ENCODE data around the gene GNPAT. TPM values are rescaled to one million over a fixed set of nuclear protein-coding genes. Genes with fewer than 3 reads are reported as not detected.

The GNPAT gene
- total and polyA plus RNA-seq, 4 donors: 14.7 to 32.0 (median 22.7) TPM

GRCh38 chr1:231274119-231274825 lies 33.3 kb downstream of the GNPAT start:
- Histone ChIP-seq H3K27ac (ENCODE audit: low read depth in 1 of 2, low read length in 2 of 2) (no peak overlapping the region), H3K4me1 (ENCODE audit: control insufficient read depth in 4 of 4, insufficient read depth in 4 of 4, low read length in 3 of 4) (no peaks in the 10 kb centered on the region), H3K9ac (ENCODE audit: low read depth in 1 of 2, low read length in 2 of 2) (no peak overlapping the region), H3K27me3 (ENCODE audit: control insufficient read depth in 4 of 4, insufficient read depth in 4 of 4, low read length in 3 of 4) (no peaks in the 10 kb centered on the region), H3K9me3 (ENCODE audit: control insufficient read depth in 4 of 4, low read length in 3 of 4) (no peaks in the 10 kb centered on the region), H3K36me3 (ENCODE audit: control insufficient read depth in 4 of 4, insufficient read depth in 3 of 4, low read depth in 1 of 4, low read length in 3 of 4) (peaks cover 8 to 64% (median 51%) of the 10 kb centered on the region in 4 donors), H3K4me3 (ENCODE audit: low read depth in 1 of 3, low read length in 3 of 3) (no peak overlapping the region)
- TF ChIP-seq JUND (IDR thresholded peaks at IDR 0.05): no peak
- no peak for TF ChIP-seq SP1 (IDR thresholded peaks at IDR 0.05)
- no peak for TF ChIP-seq GABPA (IDR thresholded peaks at IDR 0.05 in 1 of 2, conservative IDR thresholded peaks at IDR 0.05 in 1 of 2)
- no peak for TF ChIP-seq REST (IDR thresholded peaks at IDR 0.05)
- no peak for TF ChIP-seq HNF4G (IDR thresholded peaks at IDR 0.05)
- TF ChIP-seq NR2F2 (IDR thresholded peaks at IDR 0.05): no peak
- TF ChIP-seq EGR1 (IDR thresholded peaks at IDR 0.05; ENCODE audit: low read depth in 2 of 2): no peak
- no peak for TF ChIP-seq CTCF (IDR thresholded peaks at IDR 0.05; ENCODE audit: low read depth, low read length, missing input control)
- TF ChIP-seq ATF3 (IDR thresholded peaks at IDR 0.05): no peak
- no peak for TF ChIP-seq RAD21 (IDR thresholded peaks at IDR 0.05)
- TF ChIP-seq FOXA2 (IDR thresholded peaks at IDR 0.05): no peak
- no peak for TF ChIP-seq RXRA (IDR thresholded peaks at IDR 0.05)
- TF ChIP-seq HNF4A (conservative IDR thresholded peaks at IDR 0.05): no peak
- TF ChIP-seq MAX (IDR thresholded peaks at IDR 0.05): no peak
- TF ChIP-seq TAF1 (conservative IDR thresholded peaks at IDR 0.05): no peak
- no peak for TF ChIP-seq ZBTB33 (IDR thresholded peaks at IDR 0.05)
- TF ChIP-seq YY1 (IDR thresholded peaks at IDR 0.05): no peak
- no peak for TF ChIP-seq FOXA1 (IDR thresholded peaks at IDR 0.05)
- DNase-seq (ENCODE audit: low spot score): no peak
- WGBS: 93% methylated on average over 8 of the region's 8 CpGs
